Ovary (tissue), 9 donors: ENCODE results near the gene ARHGEF17. TPM values are rescaled to one million over a fixed set of nuclear protein-coding genes. Genes with fewer than 3 reads are reported as not detected.
A peak's percentile ranks its signal among the peaks of the same experiment; 100 is the strongest.

Source experiments
- DNase-seq, 5 donors: peaks; one replicate each; pipeline ENCODE4 v3.0.0-alpha.2; 2019 to 2020
- H3K27ac ChIP-seq, 2 donors: fragments of 200-600 bp; one replicate each; pipeline versions ENCODE4 v1.5.1 to v1.8.0; 2019 to 2022
- H3K27me3 ChIP-seq: fragments of 200-600 bp; one replicate; pipeline ENCODE4 v1.8.0; 2022
- H3K36me3 ChIP-seq: fragments of 200-600 bp; sonication (generic); one replicate; pipeline ENCODE4 v1.5.1; 2019
- H3K4me1 ChIP-seq: one replicate; pipeline ENCODE4 v1.8.1; 2013; ENCODE audit warnings: mild to moderate bottlenecking, moderate library complexity; ENCODE audit not compliant: insufficient read depth
- H3K4me3 ChIP-seq: fragments of 200-600 bp; sonication (generic); one replicate; pipeline ENCODE4 v1.5.1; 2017
- H3K9me3 ChIP-seq, 2 donors: fragments of 200-600 bp in 1 of 2; sonication (generic) in 1 of 2; one replicate each; pipeline versions ENCODE4 v1.5.1 to v1.8.1; 2013 to 2019; ENCODE audit warnings: mild to moderate bottlenecking in 1 of 2, moderate library complexity in 1 of 2
- EP300 ChIP-seq: sonication (generic); formaldehyde crosslinking; IDR thresholded peaks from one replicate; pipeline ENCODE4 v1.6.1; 2017; ENCODE audit warnings: antibody characterized with exemption
- POLR2A ChIP-seq: fragments of 450-650 bp; IDR thresholded peaks from one replicate; pipeline ENCODE4 v1.6.1; 2017; ENCODE audit warnings: antibody characterized with exemption, mild to moderate bottlenecking, moderate library complexity
- WGBS, 3 donors: extraction: QIAGEN DNeasy Blood & Tissue Kit in 1 of 3; methylation state at CpG; one replicate each; pipeline versions ENCODE4 v1.1.5 to v1.1.7; 2013 to 2017; 5-methylcytosine and 5-hydroxymethylcytosine counted together
- intact Hi-C, 4 donors: fragments of 100-400 bp; cut with DNase I; formaldehyde crosslinking; loops; one replicate each; pipeline versions ENCODE4 v1.11.0 to v1.15.1; 2022 to 2023
- polyA plus RNA-seq, 2 donors: library from polyadenylated mRNA; stranded (reverse); fragments of 200-250 nt in 1 of 2; fragments of 350-450 nt in 1 of 2; fragmentation: Illumina TruSeq in 1 of 2; extraction: RNeasy Lipid Tissue Mini Kit (QIAGEN cat#74804) in 1 of 2; gene quantifications; one replicate each; pipeline ENCODE4 v1.2.3, GENCODE V29; 2013 to 2014
- total RNA-seq, 7 donors: library from RNA; depleted of rRNA in 2 of 7; stranded (reverse); fragments of >200 nt in 2 of 7; fragmentation: NEBNext Ultra II Directional in 3 of 7; extraction: Animal tissue kit (Norgen Biotek cat#: 25700) in 3 of 7; gene quantifications; one replicate each; pipeline versions ENCODE4 v1.1.0 to v1.2.4, GENCODE V29; 2016 to 2023
- TF ChIP-seq, protein P1 (sequence below), 3 donors: fragments of 450-650 bp in 2 of 3; fragments of 200-600 bp in 1 of 3; IDR thresholded peaks; one replicate each; pipeline versions ENCODE4 v1.5.1 to v1.8.0; 2016 to 2022; ENCODE audit warnings: antibody characterized with exemption in 3 of 3, mild to moderate bottlenecking in 1 of 3
- donor health status: DM: no; HTN: no; CAD: no; lungs with moderate emphysema.
- donor health status: DM: no; HTN: no; CAD: no.
- donor health status: Bipolar disorder and iron deficiency.
- donor health status: DM: yes; HTN: yes; CAD: no.
- donor health status: DM: no; HTN: no; CAD: no.
- donor health status: DM: yes; HTN: yes; CAD: no.

The ARHGEF17 gene
- total and polyA plus RNA-seq, 9 donors, result 21.0 to 83.8 (median 46.0) TPM

DNA sequence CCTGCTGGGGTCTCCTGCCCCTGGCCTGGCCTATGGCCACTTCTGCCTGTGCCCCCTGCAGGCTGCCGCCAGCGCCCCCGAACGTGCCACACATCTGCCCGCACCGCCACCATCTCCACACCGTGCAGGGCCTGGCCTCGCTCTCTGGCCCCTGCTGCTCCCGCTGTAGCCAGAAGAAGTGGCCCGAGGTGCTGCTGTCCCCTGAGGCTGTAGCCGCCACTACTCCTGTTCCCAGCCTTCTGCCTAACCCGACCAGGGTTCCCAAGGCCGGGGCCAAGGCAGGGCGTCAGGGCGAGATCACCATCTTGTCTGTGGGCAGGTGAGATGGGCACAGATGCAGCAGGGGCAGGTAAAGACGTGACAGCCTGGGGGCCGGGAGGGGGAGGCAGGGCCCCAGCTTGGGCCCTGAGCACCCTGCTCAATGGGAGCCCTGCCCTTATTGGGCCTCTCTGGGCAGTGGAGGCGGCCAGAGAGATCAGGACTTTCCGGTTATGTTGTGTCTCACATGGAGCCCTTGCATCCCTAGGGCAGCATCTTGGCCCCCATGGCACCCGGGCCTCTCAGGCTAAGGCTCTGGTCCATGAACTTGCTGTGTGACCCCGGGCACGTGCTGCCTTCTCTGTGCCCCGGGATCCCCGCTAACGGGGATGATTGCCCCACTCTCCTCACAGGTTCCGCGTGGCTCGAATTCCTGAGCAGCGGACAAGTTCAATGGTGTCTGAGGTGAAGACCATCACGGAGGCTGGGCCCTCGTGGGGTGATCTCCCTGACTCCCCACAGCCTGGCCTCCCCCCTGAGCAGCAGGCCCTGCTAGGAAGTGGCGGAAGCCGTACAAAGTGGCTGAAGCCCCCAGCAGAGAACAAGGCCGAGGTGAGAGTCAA lies 86.6 kb downstream of the ARHGEF17 start:
- 80 to 89% (median 87%) methylated on average over 34 of the region's 34 CpGs for WGBS, 3 donors
- no peaks in the 10 kb centered on the region for H3K36me3 ChIP-seq

DNA sequence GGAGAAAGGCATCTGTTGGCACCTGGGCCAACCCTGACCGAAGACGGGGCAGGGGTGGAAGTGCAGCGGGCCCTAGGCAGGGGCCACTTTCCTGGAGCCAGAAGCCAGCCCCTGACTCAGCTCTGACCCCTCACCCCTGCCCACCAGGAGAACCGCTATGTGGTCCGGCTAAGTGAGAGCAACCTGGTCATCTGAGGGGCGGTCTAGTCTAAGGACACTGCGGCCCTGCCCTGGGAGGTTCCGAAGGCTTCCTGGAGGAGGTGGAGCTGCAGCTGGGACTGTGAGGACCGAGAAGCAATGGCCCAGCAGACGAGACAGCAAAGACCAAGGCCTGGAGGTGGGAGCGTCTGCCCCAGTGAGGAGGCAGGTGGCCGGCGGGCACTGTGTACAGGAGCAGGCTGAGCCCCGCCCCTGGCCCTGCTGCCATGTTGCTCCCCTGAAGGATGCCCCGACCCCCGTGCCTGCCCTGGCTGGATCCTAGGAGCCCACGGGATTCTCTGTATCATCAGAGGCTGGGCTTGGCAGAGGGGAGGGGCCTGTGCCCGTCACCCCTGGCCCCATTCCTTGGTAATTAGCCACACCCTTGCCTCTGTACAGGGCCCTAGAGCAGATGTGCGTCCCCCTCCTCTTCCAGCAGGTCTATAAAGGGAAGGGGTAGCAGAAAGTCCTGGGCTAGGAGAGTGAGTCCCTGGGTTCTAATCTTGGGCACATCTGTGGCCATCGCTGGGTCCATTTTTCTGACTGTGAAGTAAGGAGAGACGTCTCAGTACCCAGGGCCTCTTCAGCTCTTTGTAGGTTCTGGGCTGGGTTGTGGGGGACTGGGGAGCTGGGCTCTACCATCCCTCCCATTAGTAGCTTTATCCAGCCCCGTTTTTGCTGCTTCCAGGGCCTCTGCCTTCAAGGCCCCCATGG lies 87.5 kb downstream of the ARHGEF17 start:
- H3K4me1 ChIP-seq, result no peaks in the 10 kb centered on the region
- no peaks in the 10 kb centered on the region for H3K36me3 ChIP-seq
- 81 to 89% (median 81%) methylated on average over 22 of the region's 22 CpGs for WGBS, 3 donors
- H3K27me3 ChIP-seq, result no peaks in the 10 kb centered on the region
- intact Hi-C loops, result loop anchor here in 1 of 4 donors (10.0 kb wide), 1 partner anchor 101 kb away; no protein-coding TSS in a partner anchor
- no peak overlapping the region for H3K27ac ChIP-seq
- TF ChIP-seq, protein P1, sequence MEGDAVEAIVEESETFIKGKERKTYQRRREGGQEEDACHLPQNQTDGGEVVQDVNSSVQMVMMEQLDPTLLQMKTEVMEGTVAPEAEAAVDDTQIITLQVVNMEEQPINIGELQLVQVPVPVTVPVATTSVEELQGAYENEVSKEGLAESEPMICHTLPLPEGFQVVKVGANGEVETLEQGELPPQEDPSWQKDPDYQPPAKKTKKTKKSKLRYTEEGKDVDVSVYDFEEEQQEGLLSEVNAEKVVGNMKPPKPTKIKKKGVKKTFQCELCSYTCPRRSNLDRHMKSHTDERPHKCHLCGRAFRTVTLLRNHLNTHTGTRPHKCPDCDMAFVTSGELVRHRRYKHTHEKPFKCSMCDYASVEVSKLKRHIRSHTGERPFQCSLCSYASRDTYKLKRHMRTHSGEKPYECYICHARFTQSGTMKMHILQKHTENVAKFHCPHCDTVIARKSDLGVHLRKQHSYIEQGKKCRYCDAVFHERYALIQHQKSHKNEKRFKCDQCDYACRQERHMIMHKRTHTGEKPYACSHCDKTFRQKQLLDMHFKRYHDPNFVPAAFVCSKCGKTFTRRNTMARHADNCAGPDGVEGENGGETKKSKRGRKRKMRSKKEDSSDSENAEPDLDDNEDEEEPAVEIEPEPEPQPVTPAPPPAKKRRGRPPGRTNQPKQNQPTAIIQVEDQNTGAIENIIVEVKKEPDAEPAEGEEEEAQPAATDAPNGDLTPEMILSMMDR (IDR thresholded peaks at IDR 0.05), result no peak
- no peak for TF ChIP-seq EP300
- no peak for TF ChIP-seq POLR2A
- H3K4me3 ChIP-seq, result no peak overlapping the region
- DNase-seq, result peak in 1 of 5 donors; percentile 32
- no peaks in the 10 kb centered on the region for H3K9me3 ChIP-seq

More for the DNA sequence above, 86.6 kb downstream of the ARHGEF17 start:
- no peak for TF ChIP-seq POLR2A
- TF ChIP-seq EP300, result no peak
- TF ChIP-seq, protein P1 (IDR thresholded peaks at IDR 0.05), result no peak
- no peak overlapping the region for H3K27ac ChIP-seq
- H3K27me3 ChIP-seq, result no peaks in the 10 kb centered on the region
- H3K4me3 ChIP-seq, result no peak overlapping the region
- intact Hi-C loops, result loop anchor here in 2 of 4 donors (5.0 to 10.0 kb wide), 2 partner anchors 97 to 100 kb away; no protein-coding TSS in a partner anchor
- DNase-seq, result peak in 1 of 5 donors; percentile 33
- no peaks in the 10 kb centered on the region for H3K9me3 ChIP-seq
- H3K4me1 ChIP-seq, result no peaks in the 10 kb centered on the region

DNA sequence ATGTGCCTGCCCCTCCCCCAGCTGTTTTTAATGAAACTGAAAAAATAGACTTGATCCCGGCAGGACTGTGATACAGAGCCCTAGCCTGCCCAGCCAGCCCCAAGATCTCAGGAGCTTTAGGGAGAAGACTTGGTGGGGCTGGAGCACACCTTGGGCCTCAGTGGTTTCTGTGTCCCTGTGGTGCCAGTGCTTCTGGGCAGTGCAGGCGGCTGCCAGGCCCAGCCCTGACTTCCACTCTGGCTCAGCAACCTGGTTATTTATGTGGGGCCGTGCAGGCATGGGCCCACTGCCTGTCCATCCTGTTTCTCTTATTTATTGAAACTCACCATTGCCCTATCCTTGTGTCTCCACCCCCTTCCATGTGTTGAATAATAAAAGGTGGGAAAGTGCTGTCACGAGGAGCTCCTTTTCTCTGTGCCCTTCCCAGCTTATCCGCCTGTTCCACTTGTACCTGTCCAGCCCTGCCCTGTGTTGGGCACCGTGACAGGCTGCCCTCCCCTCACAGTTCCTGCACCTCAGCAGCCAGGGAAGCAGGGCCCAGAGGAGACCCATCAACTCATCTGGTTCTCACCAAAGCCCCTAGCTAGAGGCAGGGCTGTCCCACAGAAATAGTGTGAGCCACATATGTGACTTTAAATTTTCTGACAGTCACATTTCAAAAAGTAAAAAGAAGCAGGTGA lies 88.3 kb downstream of the ARHGEF17 start:
- 75 to 85% (median 80%) methylated on average over 6 of the region's 6 CpGs for whole genome bisulfite sequencing, 3 donors

More for the DNA sequence above, 88.3 kb downstream of the ARHGEF17 start:
- Histone ChIP-seq H3K9me3 (no peaks in the 10 kb centered on the region), H3K27ac (no peak overlapping the region), H3K4me1 (no peaks in the 10 kb centered on the region), H3K36me3 (no peaks in the 10 kb centered on the region), H3K4me3 (no peak overlapping the region), H3K27me3 (no peaks in the 10 kb centered on the region)
- intact Hi-C loops, result loop anchor here in 1 of 4 donors (10.0 kb wide), 1 partner anchor 102 kb away; no protein-coding TSS in a partner anchor
- peak in 1 of 5 donors; percentile 23 for DNase-seq
- TF ChIP-seq POLR2A (no peak), EP300 (no peak)
- TF ChIP-seq, protein P1 (IDR thresholded peaks at IDR 0.05), result no peak
